ENCODE results near the gene INPPL1.
A peak's percentile ranks its signal among the peaks of the same experiment; 100 is the strongest.

The INPPL1 gene

DNA sequence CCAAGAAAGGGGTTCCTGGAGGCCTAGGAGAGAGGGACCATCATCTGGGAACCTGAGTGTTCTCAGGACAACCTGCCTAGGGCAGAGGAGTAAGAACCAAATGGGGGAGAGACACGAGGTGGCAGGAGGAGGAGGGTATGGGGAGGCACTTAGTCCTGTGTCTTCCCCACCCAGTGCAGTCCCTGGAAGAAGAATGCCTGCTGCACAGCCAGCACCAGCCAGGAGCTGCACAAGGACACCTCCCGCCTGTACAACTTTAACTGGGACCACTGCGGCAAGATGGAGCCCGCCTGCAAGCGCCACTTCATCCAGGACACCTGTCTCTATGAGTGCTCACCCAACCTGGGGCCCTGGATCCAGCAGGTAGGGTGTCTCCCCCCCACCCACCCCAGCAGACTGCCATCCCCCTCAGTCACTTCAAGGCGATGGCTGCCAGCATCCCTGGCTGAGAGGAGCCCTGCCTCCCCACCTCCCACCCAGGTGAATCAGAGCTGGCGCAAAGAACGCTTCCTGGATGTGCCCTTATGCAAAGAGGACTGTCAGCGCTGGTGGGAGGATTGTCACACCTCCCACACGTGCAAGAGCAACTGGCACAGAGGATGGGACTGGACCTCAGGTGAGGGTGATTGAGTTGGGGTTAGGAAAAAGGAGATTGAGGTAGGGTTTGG is 3.7 kb upstream of the INPPL1 start:
- Histone ChIP-seq H3K4me1 (ENCODE audit: insufficient read depth, insufficient read length) (peaks cover 7% of the 10 kb centered on the region), H3K4me3 (ENCODE audit: insufficient read length, low read depth) (no peak overlapping the region), H3K9ac (ENCODE audit: insufficient read length, low read depth) (no peak overlapping the region), H3K9me3 (ENCODE audit: insufficient read depth, low read length) (no peaks in the 10 kb centered on the region), H3K36me3 (ENCODE audit: insufficient read depth, insufficient read length, low read length) (peaks cover 4% of the 10 kb centered on the region), H3K27me3 (ENCODE audit: insufficient read depth, insufficient read length) (peaks cover 4% of the 10 kb centered on the region)
- no peak for TF ChIP-seq SUZ12 (IDR thresholded peaks at IDR 0.05; ENCODE audit: extremely low read depth, insufficient read depth, insufficient read length)
- no peak for TF ChIP-seq YY1 (IDR thresholded peaks at IDR 0.05; ENCODE audit: insufficient read depth, insufficient read length)
- TF ChIP-seq ZNF274 (IDR thresholded peaks at IDR 0.05; ENCODE audit: low read depth, low read length) = no peak
- DNase-seq (ENCODE audit: low read depth, low spot score) = no peak

GRCh38 chr11:72221386-72222075 is 3.0 kb upstream of the INPPL1 start:
- TF ChIP-seq YY1 (IDR thresholded peaks at IDR 0.05; ENCODE audit: insufficient read depth, insufficient read length) (no peak), SUZ12 (IDR thresholded peaks at IDR 0.05; ENCODE audit: extremely low read depth, insufficient read depth, insufficient read length) (no peak), ZNF274 (IDR thresholded peaks at IDR 0.05; ENCODE audit: low read depth, low read length) (no peak)
- Histone ChIP-seq H3K9me3 (ENCODE audit: insufficient read depth, low read length) (no peaks in the 10 kb centered on the region), H3K4me3 (ENCODE audit: insufficient read length, low read depth) (no peak overlapping the region), H3K9ac (ENCODE audit: insufficient read length, low read depth) (peak overlapping the region; percentile 82), H3K27me3 (ENCODE audit: insufficient read depth, insufficient read length) (peaks cover 4% of the 10 kb centered on the region), H3K36me3 (ENCODE audit: insufficient read depth, insufficient read length, low read length) (peaks cover 7% of the 10 kb centered on the region), H3K4me1 (ENCODE audit: insufficient read depth, insufficient read length) (peaks cover 7% of the 10 kb centered on the region)
- no peak for DNase-seq (ENCODE audit: low read depth, low spot score)

- H3K4me3 ChIP-seq (ENCODE audit: insufficient read length, low read depth) = peak overlapping the region; percentile 54
- H3K4me1 ChIP-seq (ENCODE audit: insufficient read depth, insufficient read length) = peaks cover 12% of the 10 kb centered on the region
- no peaks in the 10 kb centered on the region for H3K9me3 ChIP-seq (ENCODE audit: insufficient read depth, low read length)
- DNase-seq (ENCODE audit: low read depth, low spot score) = no peak
- TF ChIP-seq SUZ12 (IDR thresholded peaks at IDR 0.05; ENCODE audit: extremely low read depth, insufficient read depth, insufficient read length) (no peak), ZNF274 (IDR thresholded peaks at IDR 0.05; ENCODE audit: low read depth, low read length) (no peak), YY1 (IDR thresholded peaks at IDR 0.05; ENCODE audit: insufficient read depth, insufficient read length) (no peak)
- peak overlapping the region; percentile 82 for H3K9ac ChIP-seq (ENCODE audit: insufficient read length, low read depth)
- peaks cover 14% of the 10 kb centered on the region for H3K36me3 ChIP-seq (ENCODE audit: insufficient read depth, insufficient read length, low read length)
- H3K27me3 ChIP-seq (ENCODE audit: insufficient read depth, insufficient read length) = peaks cover 4% of the 10 kb centered on the region
These were observed 2.3 kb upstream of the INPPL1 start for GRCh38 chr11:72222106-72222891.

DNA sequence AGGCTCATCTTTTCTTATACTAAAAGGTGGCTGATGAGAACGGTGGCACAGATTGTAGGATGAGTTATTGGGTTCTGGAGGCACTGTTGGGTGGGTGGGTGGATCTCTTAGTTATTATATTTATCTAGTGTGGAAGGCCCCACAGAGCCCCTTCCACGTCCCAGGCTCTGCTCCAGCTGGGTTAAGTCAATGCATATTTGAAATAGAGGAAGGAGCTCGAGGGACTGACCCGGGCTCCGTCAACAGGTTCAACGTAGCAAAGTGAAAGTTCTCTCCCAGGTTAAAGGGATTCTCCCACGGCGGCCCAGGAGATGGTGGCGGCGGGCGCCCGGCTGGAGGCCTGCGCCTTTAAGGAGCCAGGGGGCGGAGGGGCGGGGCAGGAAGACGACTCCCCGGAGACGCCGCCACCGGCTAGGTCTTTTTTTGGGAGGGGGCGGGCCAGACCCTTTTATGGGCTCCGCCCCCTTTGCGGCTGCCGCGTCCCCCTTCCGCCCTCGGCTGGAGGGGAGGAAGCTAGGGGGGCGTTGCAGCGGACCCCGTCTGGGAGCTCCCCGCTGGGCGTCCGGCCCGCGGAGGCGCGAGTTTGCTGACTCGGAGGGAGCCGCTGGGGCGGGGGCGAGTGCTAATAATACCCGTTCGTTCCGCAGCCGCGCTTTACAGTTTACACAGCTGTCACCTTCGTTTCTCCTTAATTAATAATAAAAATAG is 1.5 kb upstream of the INPPL1 start:
- Histone ChIP-seq H3K36me3 (ENCODE audit: insufficient read depth, insufficient read length, low read length) (peaks cover 22% of the 10 kb centered on the region), H3K27me3 (ENCODE audit: insufficient read depth, insufficient read length) (peaks cover 4% of the 10 kb centered on the region), H3K4me3 (ENCODE audit: insufficient read length, low read depth) (peak overlapping the region; percentile 54), H3K4me1 (ENCODE audit: insufficient read depth, insufficient read length) (peaks cover 12% of the 10 kb centered on the region), H3K9me3 (ENCODE audit: insufficient read depth, low read length) (no peaks in the 10 kb centered on the region), H3K9ac (ENCODE audit: insufficient read length, low read depth) (peak overlapping the region; percentile 82)
- no peak for TF ChIP-seq YY1 (IDR thresholded peaks at IDR 0.05; ENCODE audit: insufficient read depth, insufficient read length)
- no peak for TF ChIP-seq ZNF274 (IDR thresholded peaks at IDR 0.05; ENCODE audit: low read depth, low read length)
- no peak for TF ChIP-seq SUZ12 (IDR thresholded peaks at IDR 0.05; ENCODE audit: extremely low read depth, insufficient read depth, insufficient read length)
- peak; percentile 97 for DNase-seq (ENCODE audit: low read depth, low spot score)

DNA sequence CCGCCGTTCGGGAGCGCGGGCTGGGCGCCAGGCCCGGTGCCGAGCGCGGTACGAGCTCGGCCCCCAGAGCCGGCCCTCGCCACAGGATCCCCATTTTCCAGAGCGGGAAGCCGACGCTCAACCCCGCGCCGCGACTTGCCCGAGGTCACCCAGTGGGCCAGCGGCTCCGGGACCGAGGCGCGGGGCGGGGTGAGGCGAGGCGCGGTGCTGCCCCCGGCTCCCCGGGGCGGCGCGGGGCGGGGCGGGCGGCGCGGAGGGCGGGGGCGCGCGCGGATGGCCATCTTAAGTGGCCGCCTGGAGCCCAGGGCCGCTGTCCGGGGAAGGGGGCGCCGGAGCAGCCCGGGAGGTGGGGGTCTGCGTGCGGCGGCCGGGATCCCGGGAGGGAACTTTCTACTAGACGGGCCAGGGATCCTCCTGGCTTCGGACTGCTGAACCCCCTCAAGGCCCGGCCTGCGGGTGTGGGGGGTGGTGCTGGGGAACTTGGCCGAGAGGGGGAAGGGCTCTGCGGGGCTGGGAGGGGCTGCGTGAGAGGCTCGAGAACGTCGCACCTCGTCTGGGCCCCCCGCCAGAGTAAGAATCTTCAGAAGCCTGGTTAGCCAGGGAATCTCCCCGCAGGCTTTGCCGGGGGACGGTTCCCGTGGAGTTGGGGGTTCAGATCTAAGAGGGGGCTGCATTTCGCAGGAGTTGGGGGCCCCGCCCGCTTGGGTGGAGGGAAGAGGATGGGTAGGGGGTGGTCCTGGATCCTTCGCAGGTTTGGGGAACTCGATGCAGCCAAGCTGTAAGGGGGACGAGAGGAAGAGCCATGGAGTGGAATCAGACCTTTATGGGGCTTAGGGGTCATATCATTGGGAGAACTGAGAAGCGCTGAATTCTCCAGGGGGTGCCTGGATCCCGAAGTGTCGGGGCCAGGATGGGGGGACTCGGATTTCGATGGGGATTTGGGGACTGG is 678 bp upstream of the INPPL1 start:
- no peak for DNase-seq (ENCODE audit: low read depth, low spot score)
- TF ChIP-seq ZNF274 (IDR thresholded peaks at IDR 0.05; ENCODE audit: low read depth, low read length) = no peak
- TF ChIP-seq YY1 (IDR thresholded peaks at IDR 0.05; ENCODE audit: insufficient read depth, insufficient read length) = no peak
- TF ChIP-seq SUZ12 (IDR thresholded peaks at IDR 0.05; ENCODE audit: extremely low read depth, insufficient read depth, insufficient read length) = no peak
- H3K4me1 ChIP-seq (ENCODE audit: insufficient read depth, insufficient read length) = peaks cover 12% of the 10 kb centered on the region

GRCh38 chr11:72225411-72225951 is 914 bp downstream of the INPPL1 start:
- no peaks in the 10 kb centered on the region for H3K27me3 ChIP-seq (ENCODE audit: insufficient read depth, insufficient read length)
- peaks cover 12% of the 10 kb centered on the region for H3K4me1 ChIP-seq (ENCODE audit: insufficient read depth, insufficient read length)
- no peak for TF ChIP-seq SUZ12 (IDR thresholded peaks at IDR 0.05; ENCODE audit: extremely low read depth, insufficient read depth, insufficient read length)
- no peak for TF ChIP-seq ZNF274 (IDR thresholded peaks at IDR 0.05; ENCODE audit: low read depth, low read length)
- no peak for TF ChIP-seq YY1 (IDR thresholded peaks at IDR 0.05; ENCODE audit: insufficient read depth, insufficient read length)
- H3K36me3 ChIP-seq (ENCODE audit: insufficient read depth, insufficient read length, low read length) = peaks cover 46% of the 10 kb centered on the region
- peak overlapping the region; percentile 90 for H3K9ac ChIP-seq (ENCODE audit: insufficient read length, low read depth)
- H3K4me3 ChIP-seq (ENCODE audit: insufficient read length, low read depth) = peak overlapping the region; percentile 73
- no peak for DNase-seq (ENCODE audit: low read depth, low spot score)
- H3K9me3 ChIP-seq (ENCODE audit: insufficient read depth, low read length) = no peaks in the 10 kb centered on the region

More for the DNA sequence above, 678 bp upstream of the INPPL1 start:
- Histone ChIP-seq H3K9me3 (ENCODE audit: insufficient read depth, low read length) (no peaks in the 10 kb centered on the region), H3K4me3 (ENCODE audit: insufficient read length, low read depth) (peak overlapping the region; percentile 73), H3K36me3 (ENCODE audit: insufficient read depth, insufficient read length, low read length) (peaks cover 30% of the 10 kb centered on the region), H3K9ac (ENCODE audit: insufficient read length, low read depth) (peak overlapping the region; percentile 90), H3K27me3 (ENCODE audit: insufficient read depth, insufficient read length) (no peaks in the 10 kb centered on the region)

Measured in NT2/D1 (cell line).